ENCODE data around the gene ANKRD11.

DNA sequence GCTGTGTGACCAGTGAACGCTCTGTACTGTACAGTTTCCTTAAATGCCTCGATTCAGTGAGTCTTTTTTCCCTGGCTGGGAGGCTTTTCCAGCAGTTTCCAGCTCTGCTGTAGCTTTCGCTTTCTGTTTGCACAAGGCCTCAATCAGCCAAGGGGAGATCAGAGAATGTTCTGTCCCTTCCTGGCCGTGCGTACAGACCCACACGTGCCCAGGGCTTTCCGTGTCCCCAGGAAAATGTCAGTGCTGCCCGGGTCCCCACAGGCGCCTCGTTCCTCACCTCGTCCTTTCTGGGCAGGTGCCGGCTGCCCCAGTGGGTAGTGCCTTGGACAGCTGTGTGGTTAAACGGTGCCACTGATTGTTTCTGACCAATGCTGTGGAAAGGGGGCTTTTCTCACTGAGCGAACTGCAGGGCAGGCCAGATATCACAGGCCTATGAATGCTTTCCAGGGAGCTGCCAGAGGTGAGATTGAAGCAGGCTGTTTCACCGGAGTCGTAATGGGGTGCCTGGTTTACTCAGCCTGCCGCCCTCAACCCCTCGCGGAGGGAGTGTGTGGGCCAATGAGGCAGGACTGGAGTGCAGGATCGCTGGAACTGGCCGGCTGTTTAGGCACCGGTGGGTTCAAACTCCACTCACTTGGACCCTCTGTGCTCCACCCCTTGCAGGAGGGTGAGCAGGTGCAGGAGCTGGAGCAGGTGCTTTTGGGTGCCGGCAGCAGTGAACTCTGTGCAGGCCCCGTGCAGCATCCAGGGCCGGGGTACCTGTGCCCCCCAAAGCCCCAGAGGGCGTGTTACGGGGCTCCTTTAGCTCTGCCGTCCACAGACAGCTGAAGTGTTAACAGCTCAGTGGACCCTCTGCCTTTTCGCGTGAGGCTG, 228.4 kb downstream of the ANKRD11 start:
- TF ChIP-seq CTCF (IDR thresholded peaks at IDR 0.05; ENCODE audit: extremely low read depth in 1 of 2, insufficient read depth in 1 of 2, low read depth in 1 of 2, low read length in 2 of 2) (no peak), POLR2A (IDR thresholded peaks at IDR 0.05; ENCODE audit: low read depth, low read length) (no peak), EZH2 (IDR thresholded peaks at IDR 0.05; ENCODE audit: borderline replicate concordance, low read depth, low read length, severe bottlenecking) (no peak), POLR2AphosphoS5 (IDR thresholded peaks at IDR 0.05; ENCODE audit: insufficient read depth, low read depth, low read length) (no peak)
